ENCODE data around the gene MMRN1.
A peak's percentile ranks its signal among the peaks of the same experiment; 100 is the strongest.

MMRN1 gene

GRCh38 chr4:89928838-89929237 lies 34.2 kb downstream of the MMRN1 start:
- no peak for FAIRE-seq

DNA sequence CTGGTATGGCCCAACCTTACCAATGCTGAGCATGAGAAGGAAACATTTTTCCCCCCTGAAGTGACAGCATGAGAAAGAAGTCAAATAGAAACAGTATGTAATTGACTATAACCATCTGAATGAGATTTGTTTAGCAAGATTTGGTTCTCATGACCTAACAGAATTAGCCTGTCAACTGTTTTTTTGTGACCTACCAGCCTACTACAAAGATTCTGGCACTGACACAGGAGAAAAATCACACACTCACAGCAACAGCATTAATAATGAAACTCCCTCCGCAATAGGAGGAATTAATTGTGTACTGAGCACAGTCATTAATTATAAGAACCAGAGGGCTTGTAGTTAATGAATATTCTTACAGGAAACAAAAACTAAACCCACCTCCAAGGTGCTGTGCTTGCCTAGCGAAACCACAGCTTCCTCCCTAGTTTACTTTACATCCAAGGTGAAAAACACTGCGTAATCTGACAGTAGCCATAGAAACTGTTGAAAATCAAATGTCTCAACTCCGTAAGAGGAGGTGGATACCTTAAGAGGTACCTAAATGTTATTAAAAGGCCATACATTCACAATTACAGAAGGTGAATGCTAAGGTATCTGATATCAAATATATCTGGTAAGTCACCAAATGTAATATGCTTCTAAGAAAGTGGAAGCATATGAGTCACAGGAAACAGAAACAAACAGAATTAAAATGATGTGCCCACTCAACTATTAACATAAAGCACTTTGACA lies 34.9 kb downstream of the MMRN1 start:
- TF ChIP-seq, protein P1, sequence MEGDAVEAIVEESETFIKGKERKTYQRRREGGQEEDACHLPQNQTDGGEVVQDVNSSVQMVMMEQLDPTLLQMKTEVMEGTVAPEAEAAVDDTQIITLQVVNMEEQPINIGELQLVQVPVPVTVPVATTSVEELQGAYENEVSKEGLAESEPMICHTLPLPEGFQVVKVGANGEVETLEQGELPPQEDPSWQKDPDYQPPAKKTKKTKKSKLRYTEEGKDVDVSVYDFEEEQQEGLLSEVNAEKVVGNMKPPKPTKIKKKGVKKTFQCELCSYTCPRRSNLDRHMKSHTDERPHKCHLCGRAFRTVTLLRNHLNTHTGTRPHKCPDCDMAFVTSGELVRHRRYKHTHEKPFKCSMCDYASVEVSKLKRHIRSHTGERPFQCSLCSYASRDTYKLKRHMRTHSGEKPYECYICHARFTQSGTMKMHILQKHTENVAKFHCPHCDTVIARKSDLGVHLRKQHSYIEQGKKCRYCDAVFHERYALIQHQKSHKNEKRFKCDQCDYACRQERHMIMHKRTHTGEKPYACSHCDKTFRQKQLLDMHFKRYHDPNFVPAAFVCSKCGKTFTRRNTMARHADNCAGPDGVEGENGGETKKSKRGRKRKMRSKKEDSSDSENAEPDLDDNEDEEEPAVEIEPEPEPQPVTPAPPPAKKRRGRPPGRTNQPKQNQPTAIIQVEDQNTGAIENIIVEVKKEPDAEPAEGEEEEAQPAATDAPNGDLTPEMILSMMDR (IDR thresholded peaks at IDR 0.05; ENCODE audit: insufficient read depth, missing control alignments) = no peak
- DNase-seq (ENCODE audit: insufficient read length, low spot score) (no peak), FAIRE-seq (no peak)

More at GRCh38 chr4:89928838-89929237, 34.2 kb downstream of the MMRN1 start:
- no peak for DNase-seq (ENCODE audit: insufficient read length, low spot score)
- TF ChIP-seq, protein P1 (IDR thresholded peaks at IDR 0.05; ENCODE audit: insufficient read depth, missing control alignments) = no peak

GRCh38 chr4:89939546-89939945 lies 44.9 kb downstream of the MMRN1 start:
- TF ChIP-seq, protein P1 (IDR thresholded peaks at IDR 0.05; ENCODE audit: insufficient read depth, missing control alignments) = no peak
- DNase-seq (ENCODE audit: insufficient read length, low spot score) (no peak), FAIRE-seq (no peak)

- TF ChIP-seq, protein P1 (IDR thresholded peaks at IDR 0.05; ENCODE audit: insufficient read depth, missing control alignments) = no peak
- DNase-seq (ENCODE audit: insufficient read length, low spot score) = no peak
- no peak for FAIRE-seq
Measured at GRCh38 chr4:89939994-89940393, 45.3 kb downstream of the MMRN1 start.

- TF ChIP-seq, protein P1 (IDR thresholded peaks at IDR 0.05; ENCODE audit: insufficient read depth, missing control alignments) = no peak
- FAIRE-seq (no peak), DNase-seq (ENCODE audit: insufficient read length, low spot score) (no peak)
Measured at GRCh38 chr4:89942811-89943210, 48.2 kb downstream of the MMRN1 start.

DNA sequence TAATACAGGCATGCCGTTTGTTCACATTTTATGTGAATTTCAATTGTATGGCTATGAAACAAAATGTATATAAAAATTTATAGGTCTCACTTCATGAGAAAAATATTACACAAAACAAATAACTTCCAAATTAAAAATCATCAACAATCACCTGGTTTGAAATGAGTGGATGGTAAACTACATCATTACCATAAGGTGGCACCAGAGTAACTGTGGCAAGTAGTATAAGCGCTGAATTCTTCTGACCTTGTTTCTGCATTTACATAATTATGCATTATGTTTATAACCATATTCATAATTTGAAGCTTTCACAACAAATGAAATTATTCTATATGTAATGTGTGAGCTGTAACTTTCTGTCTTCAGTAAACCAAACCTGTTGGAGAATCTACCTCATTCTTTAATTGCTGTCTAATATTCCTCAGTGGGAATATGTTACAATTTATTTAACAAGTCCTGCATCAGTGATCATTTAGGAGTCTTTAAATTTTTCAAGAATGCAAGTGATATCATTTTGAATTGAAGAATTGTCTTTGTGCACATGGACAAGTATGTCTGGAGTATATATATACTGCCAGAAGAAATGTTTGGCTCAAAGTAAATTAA lies 55.2 kb downstream of the MMRN1 start:
- peak; percentile 69 for FAIRE-seq
- TF ChIP-seq, protein P1 (IDR thresholded peaks at IDR 0.05; ENCODE audit: insufficient read depth, missing control alignments) = peak; percentile 52

DNA sequence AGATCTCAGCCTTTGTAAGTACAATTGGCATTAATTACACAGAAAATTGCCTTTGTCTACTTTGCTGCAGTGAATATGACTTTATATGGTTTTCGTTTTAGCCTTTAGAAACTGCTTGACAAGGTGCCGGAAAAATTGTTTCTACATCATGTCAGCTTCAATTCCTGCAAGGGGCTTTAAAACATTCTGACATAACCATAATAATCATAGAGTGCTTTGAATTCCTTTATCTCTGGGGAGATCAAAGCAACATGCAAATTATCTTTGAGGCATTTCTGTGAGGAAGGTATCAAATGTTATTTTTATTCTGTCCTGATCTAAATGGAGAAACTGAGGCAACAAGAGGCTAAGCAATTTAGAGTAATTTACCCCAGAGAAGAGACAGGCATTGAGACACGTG lies 57.8 kb downstream of the MMRN1 start:
- DNase-seq (ENCODE audit: insufficient read length, low spot score) (no peak), FAIRE-seq (no peak)
- TF ChIP-seq, protein P1 (IDR thresholded peaks at IDR 0.05; ENCODE audit: insufficient read depth, missing control alignments) = no peak

More for the DNA sequence above, 55.2 kb downstream of the MMRN1 start:
- DNase-seq (ENCODE audit: insufficient read length, low spot score) = no peak
